ENCODE measurements around the gene ZBTB7A. TPM values are rescaled to one million over a fixed set of nuclear protein-coding genes. Genes with fewer than 3 reads are reported as not detected.

ZBTB7A gene
- total RNA-seq, 3 donors from 2014 or later: 29.0 to 38.7 (median 29.8) TPM

- no peak overlapping the region for H3K4me3 ChIP-seq
- no peak for TF ChIP-seq CTCF (IDR thresholded peaks at IDR 0.05)
- TF ChIP-seq POLR2A (IDR thresholded peaks at IDR 0.05): no peak
- no peak for TF ChIP-seq POLR2AphosphoS5 (IDR thresholded peaks at IDR 0.05)
- no peaks in the 10 kb centered on the region for H3K9me3 ChIP-seq
- peaks cover 12% of the 10 kb centered on the region for H3K36me3 ChIP-seq
- no peak for DNase-seq (ENCODE audit: low spot score in 2 of 2)
- H3K4me1 ChIP-seq: no peaks in the 10 kb centered on the region
- no peak overlapping the region for H3K27ac ChIP-seq
- intact Hi-C loops (cut with DNase I; ENCODE audit: low total_unique reads): no loop called here
- no peaks in the 10 kb centered on the region for H3K27me3 ChIP-seq
Measured at GRCh38 chr19:4030981-4031380, 35.7 kb downstream of the ZBTB7A start.

- Histone ChIP-seq H3K27me3 (no peaks in the 10 kb centered on the region), H3K9me3 (no peaks in the 10 kb centered on the region), H3K27ac (no peak overlapping the region), H3K36me3 (peaks cover 12% of the 10 kb centered on the region), H3K4me1 (no peaks in the 10 kb centered on the region), H3K4me3 (no peak overlapping the region)
- DNase-seq (ENCODE audit: low spot score in 2 of 2): no peak
- no peak for TF ChIP-seq POLR2AphosphoS5 (IDR thresholded peaks at IDR 0.05)
- no peak for TF ChIP-seq CTCF (IDR thresholded peaks at IDR 0.05)
- intact Hi-C loops (cut with DNase I; ENCODE audit: low total_unique reads): no loop called here
Measured at GRCh38 chr19:4030552-4030951, 36.1 kb downstream of the ZBTB7A start.

GRCh38 chr19:4029247-4029614 lies 37.5 kb downstream of the ZBTB7A start:
- Histone ChIP-seq H3K4me1 (no peaks in the 10 kb centered on the region), H3K4me3 (no peak overlapping the region), H3K27ac (no peak overlapping the region), H3K9me3 (no peaks in the 10 kb centered on the region), H3K36me3 (peaks cover 10% of the 10 kb centered on the region), H3K27me3 (no peaks in the 10 kb centered on the region)
- no peak for DNase-seq (ENCODE audit: low spot score in 2 of 2)
- intact Hi-C loops (cut with DNase I; ENCODE audit: low total_unique reads): no loop called here
- no peak for TF ChIP-seq POLR2A (IDR thresholded peaks at IDR 0.05)
- TF ChIP-seq CTCF (IDR thresholded peaks at IDR 0.05): no peak
- TF ChIP-seq POLR2AphosphoS5 (IDR thresholded peaks at IDR 0.05): no peak

GRCh38 chr19:4028334-4029246 lies 38.1 kb downstream of the ZBTB7A start:
- Histone ChIP-seq H3K27me3 (no peaks in the 10 kb centered on the region), H3K36me3 (peaks cover 4% of the 10 kb centered on the region), H3K9me3 (no peaks in the 10 kb centered on the region), H3K4me3 (no peak overlapping the region), H3K4me1 (no peaks in the 10 kb centered on the region), H3K27ac (no peak overlapping the region)
- intact Hi-C loops (cut with DNase I; ENCODE audit: low total_unique reads): no loop called here
- DNase-seq (ENCODE audit: low spot score in 2 of 2): no peak
- TF ChIP-seq POLR2A (IDR thresholded peaks at IDR 0.05) (no peak), POLR2AphosphoS5 (IDR thresholded peaks at IDR 0.05) (no peak), CTCF (IDR thresholded peaks at IDR 0.05) (no peak)

- H3K4me3 ChIP-seq: no peak overlapping the region
- no peak for DNase-seq (ENCODE audit: low spot score in 2 of 2)
- H3K9me3 ChIP-seq: no peaks in the 10 kb centered on the region
- TF ChIP-seq POLR2A (IDR thresholded peaks at IDR 0.05): no peak
- TF ChIP-seq CTCF (IDR thresholded peaks at IDR 0.05): no peak
- no peak for TF ChIP-seq POLR2AphosphoS5 (IDR thresholded peaks at IDR 0.05)
- intact Hi-C loops (cut with DNase I; ENCODE audit: low total_unique reads): no loop called here
- H3K27ac ChIP-seq: no peak overlapping the region
- no peaks in the 10 kb centered on the region for H3K36me3 ChIP-seq
- H3K4me1 ChIP-seq: no peaks in the 10 kb centered on the region
- no peaks in the 10 kb centered on the region for H3K27me3 ChIP-seq
Measured at GRCh38 chr19:4027146-4027545, 39.6 kb downstream of the ZBTB7A start.
